CD4-positive, alpha-beta T cell treated with Interleukin-6 for 4 hours (primary cell): ENCODE results near the gene PADI4.

Experiments
- DNase-seq: peaks from one replicate; pipeline ENCODE4 v3.0.0-alpha.2; 2020; ENCODE audit warnings: mixed read lengths

The PADI4 gene

DNA sequence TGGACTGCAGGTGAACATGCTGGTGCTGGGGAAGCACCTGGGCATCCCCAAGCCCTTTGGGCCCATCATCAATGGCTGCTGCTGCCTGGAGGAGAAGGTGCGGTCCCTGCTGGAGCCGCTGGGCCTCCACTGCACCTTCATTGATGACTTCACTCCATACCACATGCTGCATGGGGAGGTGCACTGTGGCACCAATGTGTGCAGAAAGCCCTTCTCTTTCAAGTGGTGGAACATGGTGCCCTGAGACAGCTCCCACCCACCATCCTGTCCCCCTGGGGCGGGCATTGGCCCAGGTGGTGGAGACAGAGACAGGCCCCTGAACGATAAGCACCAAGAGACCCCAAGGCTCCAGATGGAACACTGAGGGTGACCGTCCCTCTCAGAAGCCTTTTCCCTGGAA, 25.2 kb upstream of the PADI4 start:
- no peak for DNase-seq

DNA sequence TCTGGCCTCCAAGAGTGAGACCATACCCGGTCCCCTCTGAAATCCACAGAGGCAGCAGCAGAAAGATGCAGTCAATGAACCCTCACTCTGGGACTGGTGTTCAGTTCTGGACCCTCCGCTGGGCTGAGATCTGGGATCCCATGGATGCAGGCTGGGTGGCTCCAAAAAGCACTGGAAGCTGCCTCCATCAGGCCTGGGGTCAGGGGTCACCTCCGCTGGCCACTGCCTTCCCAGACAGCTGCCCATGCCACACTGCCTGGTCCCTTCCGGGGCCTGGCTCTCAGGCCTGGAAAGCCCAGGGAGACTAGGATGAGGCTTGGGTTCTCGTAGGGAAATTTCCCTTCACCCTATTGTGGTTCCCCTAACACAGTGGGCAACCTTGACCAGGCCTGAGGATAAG, 21.4 kb upstream of the PADI4 start:
- no peak for DNase-seq

DNA sequence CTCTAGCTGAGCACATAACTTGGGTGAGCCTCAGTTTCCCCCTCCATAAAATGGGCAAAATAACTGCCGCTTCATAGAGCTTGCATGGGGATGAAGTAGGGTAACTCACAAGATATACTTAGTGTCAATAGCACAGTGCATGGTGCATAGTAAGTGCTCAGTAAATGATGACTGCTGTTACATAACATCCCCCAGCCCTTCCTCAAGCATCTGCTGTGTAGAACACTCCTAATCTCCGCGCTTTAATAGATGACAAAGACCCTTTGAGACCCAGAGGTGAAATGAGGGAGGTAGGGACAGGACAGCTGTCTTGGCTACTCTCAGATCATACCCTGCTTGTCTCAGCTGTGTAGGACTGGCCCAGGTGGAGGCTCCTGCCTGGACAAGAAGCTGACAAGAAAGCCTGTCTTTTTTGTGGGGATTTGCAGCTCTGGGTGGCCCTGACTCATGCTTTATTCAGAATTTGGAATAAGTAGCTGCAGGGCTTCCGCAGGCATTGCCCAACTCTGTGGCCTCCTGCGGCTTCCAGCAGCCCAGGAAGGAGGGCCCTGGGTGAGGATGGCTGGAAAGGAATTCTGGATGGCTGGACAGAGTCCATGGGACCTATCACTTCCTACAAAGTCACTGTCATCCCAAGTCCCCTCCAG, 20.7 kb upstream of the PADI4 start:
- no peak for DNase-seq

DNA sequence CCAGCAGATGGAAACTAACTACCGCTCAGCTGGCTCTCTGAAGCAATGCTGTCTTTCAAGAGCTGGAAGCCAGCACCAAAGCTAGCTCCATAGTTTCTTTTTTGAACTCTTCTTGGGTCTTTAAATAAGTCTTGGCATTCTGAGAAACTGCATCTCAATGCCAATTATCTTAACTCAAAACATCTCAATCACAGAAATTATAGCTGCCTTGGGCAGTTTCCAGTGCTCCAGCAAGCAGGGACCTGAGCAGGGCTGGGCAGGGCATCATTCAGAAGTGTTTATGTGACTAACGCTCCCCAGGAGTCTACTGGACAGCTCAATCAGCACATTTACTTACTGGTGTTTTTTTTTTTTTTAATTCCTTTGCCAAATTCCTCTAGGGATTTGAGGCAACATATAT, 18.3 kb upstream of the PADI4 start:
- DNase-seq: no peak

GRCh38 chr1:17290553-17290952, 17.4 kb upstream of the PADI4 start:
- DNase-seq: no peak

GRCh38 chr1:17292299-17293160, 15.5 kb upstream of the PADI4 start:
- DNase-seq: no peak

GRCh38 chr1:17293681-17294425, 14.1 kb upstream of the PADI4 start:
- no peak for DNase-seq

GRCh38 chr1:17295292-17295691, 12.7 kb upstream of the PADI4 start:
- no peak for DNase-seq

GRCh38 chr1:17296086-17296485, 11.9 kb upstream of the PADI4 start:
- DNase-seq: no peak

DNA sequence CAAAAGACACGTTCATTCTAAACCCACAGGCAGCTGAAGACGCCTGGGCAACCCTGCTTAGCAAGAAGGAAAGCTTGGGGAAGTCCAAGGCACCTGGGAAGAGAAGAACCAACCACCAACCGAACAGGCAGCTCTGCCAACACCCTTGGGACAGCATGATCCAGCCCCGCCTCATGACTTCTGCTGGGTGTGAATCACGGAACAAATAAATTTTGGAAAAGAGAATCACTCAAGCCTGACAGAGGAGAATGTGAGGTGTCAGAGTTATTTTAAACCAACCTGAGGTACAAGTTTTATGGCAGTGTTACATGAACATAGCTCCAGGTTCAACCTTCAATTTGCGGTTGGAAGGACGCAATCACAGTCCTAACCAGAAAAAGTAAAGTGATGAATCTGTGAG, 10.0 kb upstream of the PADI4 start:
- no peak for DNase-seq

- DNase-seq: no peak
These were observed 6.2 kb upstream of the PADI4 start for GRCh38 chr1:17301767-17302166.

DNA sequence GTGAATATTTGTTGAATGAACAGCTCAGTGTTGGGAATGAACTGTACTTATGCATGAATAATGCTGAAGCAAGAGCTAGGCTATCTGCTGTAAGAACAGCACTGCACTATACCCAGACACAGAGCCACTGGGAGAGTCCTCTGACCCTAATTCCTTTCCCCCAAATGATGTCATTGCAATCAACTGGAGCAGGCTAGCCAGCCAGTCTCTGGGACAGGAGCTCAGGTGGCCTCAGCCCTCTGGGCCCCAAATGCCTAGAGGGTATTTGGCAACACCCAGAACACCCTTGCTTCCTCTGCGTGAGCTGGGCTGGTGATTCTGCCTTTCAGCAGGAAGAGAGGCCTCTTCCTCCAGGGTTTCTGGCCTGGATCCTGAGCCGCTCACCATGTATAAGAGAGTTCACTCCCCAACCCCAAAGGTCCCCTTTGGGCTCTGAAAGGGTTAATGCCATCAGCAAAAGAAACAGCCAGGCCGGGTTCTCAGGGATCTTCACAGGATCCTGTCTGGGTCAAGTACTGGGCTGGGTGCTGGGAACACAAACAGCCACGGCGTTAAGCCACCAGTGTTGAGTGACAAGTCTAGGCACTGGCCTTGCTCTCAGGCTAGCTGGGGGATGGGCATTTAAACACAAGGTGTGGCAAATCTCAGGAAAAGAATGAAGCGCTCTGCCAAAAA, 3.7 kb upstream of the PADI4 start:
- no peak for DNase-seq

GRCh38 chr1:17304826-17305175, 3.2 kb upstream of the PADI4 start:
- no peak for DNase-seq

DNA sequence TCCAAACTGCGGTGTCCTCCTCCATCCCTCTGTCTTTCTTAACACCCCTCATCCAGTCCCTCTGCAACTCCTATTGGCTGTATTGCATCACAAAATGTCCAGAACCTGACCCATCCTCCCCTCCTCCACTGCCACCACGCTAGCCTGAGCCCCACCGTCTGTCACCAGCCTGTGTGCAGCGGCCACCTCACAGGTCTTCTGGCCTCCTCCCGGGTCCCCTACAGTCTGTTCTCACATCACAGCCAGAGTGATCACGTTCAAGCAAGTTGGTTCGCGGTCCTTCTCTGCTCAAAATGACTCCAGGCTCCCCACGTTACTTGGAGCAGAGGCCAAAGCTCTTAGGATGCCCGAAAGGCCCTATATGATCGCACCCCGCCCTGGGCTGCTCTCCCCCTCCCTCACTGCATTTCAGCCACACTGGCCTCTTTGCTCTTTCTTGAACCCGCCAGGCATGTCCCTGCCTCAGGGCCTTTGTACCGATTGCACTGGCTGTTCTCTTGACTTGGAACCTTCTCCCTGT, 2.4 kb upstream of the PADI4 start:
- DNase-seq: no peak

- DNase-seq: no peak
These were observed 1.6 kb upstream of the PADI4 start for GRCh38 chr1:17306407-17306806.

GRCh38 chr1:17306921-17307320, 1.1 kb upstream of the PADI4 start:
- no peak for DNase-seq

DNA sequence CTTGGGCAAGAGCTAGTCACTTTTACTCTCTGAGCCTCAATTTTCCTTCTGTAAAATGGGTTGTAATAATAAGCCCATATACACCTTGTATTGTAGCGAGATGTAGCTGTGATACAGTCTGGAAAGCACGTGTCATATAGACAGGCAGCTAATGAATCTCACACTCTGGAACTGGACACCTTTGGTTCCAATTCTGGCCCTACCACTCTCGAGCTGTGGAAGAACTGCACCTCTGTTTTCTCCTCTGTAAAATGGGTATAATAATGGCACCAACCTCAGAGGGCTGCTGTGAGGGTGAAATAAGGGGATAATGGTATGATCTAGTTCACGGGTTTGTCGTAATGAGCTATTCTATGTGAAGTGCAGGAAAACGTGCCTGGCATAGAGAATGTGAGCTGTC, 668 bp upstream of the PADI4 start:
- no peak for DNase-seq

DNA sequence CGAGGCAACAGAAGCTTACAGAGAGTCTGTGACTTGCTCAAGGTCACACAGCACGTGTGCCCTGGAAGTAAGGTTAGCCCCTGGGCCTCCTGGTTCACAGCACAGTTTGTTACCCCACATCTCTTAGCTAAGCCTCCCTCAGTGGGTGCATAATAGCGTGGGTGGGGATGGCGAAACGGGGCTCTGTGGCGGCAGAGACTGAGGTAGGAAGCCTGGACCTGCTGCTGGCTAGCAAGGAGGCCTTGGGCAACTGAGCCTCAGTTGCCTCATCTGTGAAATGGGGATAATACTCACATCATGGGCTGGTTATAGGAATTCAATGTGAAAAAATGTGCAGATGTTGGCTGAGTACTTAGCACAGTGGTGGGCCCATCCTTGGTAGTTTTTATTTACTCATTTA, 596 bp downstream of the PADI4 start:
- no peak for DNase-seq

- no peak for DNase-seq
These were observed 1.6 kb downstream of the PADI4 start for GRCh38 chr1:17309426-17310067.

DNA sequence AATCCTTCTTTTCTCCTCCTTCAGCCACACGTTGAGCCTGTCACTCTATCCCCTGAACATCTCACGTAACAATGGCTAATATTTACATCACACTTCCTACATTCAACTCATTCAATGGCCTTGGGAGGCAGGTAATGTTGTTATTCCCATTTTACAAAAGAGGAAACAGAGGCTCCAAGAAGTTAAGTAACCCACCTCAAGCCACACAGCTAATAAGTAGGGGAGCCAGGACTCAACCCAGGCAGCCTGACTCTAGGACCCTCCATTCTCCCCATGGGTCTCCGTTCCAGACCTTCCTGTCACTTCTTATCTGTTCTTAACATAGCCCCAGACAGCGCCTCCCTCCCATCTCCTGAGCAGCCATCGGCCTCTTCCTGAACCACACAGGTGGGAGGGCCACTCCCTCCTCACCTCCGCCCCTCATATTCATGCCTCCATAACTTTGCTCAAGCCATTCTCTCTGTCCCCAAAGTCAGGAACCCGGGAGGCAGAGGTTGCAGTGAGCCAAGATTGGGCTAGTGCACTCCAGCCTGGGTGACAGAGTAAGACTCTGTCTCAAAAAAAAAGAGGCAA, 2.2 kb downstream of the PADI4 start:
- no peak for DNase-seq

DNA sequence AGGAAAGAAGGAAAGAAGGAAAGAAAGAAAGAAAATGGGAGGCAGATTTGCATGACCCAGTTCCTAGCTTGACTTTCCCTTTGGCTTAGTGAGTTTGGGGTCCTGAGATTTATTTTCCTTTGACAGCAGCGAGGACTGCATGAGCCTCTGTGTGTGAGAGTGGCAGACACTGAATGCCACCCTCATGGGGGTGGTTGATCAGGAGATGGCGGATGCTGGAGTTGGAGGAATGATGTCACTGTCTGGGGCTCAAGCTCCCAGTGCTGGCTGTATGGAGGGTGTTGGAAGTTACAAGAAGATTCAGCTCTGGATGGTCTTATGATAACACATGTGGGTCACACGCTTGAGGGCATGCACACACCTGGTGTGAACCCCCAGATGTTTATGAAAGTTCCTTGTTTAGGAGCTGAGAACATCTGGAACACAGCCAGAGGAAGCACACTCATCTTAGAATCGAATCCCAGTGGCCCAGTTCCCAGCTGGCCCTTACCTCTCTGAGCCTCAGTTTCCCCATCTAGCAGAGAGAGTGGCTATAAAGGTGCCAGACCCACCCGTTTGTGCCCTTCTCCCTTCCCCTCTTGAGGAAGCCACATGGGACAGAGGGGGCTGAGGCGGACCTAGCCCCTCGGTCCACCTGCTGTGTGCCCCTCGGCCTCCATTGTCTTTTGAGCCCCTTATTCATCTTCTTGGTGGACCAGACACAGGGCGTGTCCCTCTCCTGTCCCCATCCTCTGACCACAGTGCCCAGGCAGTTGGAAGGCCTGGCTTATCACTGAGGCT, 5.7 kb downstream of the PADI4 start:
- no peak for DNase-seq
